GM21528 (cell line): ENCODE results near the gene RNLS.
A peak's percentile ranks its signal among the peaks of the same experiment; 100 is the strongest.

Source experiments
- ATAC-seq: cut with Tn5 transposase; IDR thresholded peaks from one replicate; pipeline ENCODE4 v1.9.1; 2021; ENCODE audit warnings: mild to moderate bottlenecking, moderate library complexity; ENCODE audit not compliant: unreplicated experiment, low FRiP score

Gene RNLS

DNA sequence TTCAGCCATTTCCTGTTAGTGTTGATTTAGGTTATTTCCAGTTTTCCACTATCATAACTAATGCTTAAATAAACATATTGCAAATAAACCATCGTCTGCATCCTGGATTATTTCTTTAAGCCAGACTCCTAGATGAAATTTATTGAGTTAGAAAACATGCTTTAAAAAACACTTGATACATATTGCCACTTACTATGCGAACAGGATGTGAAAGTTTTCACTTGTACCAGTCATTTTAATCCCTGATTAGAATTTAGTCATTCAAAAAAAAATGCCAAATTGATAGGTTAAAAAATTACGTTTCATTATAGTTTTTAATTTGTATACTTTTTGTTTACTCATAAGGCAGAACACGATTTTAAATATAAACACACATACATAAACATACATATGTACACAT is 309.6 kb downstream of the RNLS start:
- no peak for ATAC-seq

DNA sequence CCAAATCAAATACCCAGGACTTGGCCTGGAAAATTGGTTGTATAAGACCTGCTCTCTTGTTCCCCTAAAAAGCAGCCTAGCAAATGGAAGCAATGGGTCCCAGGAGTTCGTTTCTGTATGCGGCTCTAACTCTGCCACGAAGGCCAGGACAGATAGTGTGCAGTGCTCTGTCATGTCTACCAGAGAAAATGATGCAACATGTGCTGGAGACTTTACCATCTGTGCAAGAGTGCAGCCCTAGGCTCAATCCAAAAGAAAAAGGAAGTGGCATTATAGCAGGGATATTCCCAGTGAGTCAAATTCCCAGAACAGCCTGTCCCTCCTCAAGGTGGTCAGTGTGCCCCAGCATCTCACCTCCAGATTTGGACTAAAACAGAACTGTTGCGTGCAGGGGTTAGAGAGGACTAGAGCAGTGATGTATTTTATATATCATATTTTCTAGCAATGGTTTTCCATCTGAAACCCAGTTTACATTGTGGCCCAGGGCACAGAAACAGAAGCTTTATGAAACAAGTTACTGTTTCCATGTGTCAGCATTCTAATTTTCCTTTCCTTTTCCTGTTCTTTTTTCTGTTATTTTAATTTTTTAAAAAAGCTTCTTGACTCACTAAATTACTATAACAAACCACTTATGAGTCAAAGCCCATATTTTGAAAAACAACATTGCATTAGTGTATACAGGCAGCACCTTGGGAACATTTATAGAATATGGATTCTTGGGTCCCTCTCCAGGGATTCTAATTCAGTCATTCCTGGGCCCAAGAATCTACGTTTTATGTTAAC is 311.2 kb downstream of the RNLS start:
- ATAC-seq = peak; percentile 17

DNA sequence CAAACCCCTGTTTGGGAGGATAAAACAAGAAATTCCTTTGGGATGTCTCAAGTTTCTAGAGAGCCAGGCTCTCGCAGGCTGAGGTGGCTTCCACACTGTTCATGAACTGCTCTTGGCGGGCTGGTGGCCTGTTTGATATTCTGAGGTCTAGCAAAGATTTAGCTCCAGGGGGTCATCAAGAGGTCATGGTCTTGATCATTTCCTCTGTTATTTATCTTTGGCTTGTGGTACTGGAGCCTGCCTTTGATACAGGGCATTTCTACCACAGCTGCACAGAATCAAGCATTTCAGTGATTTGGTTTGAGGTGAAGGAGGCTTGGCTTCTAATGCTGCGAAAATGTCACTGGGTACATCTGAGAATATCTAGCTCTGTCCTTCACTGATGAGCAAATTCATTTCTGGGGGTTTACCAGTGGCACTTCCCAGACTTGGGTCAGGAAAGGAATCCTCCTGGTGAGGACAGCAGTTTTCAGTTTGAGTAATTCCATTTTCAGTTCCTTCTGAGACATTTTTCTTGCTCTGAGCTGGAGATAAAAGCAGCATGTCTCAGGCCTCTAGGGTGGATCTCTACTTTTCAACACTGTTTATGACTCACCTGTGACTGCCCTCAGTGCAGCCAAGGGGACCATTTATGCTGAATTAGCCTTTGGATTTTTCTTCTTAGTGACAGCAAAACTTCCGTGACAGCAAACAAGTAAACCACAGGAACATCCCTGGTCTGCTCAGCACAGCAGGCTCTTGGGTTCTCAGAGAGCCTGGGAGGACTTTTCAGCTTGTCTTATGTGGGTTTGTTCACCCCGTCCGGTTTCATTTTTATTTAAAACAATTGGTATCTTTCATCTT is 312.0 kb downstream of the RNLS start:
- ATAC-seq = peak; percentile 86

DNA sequence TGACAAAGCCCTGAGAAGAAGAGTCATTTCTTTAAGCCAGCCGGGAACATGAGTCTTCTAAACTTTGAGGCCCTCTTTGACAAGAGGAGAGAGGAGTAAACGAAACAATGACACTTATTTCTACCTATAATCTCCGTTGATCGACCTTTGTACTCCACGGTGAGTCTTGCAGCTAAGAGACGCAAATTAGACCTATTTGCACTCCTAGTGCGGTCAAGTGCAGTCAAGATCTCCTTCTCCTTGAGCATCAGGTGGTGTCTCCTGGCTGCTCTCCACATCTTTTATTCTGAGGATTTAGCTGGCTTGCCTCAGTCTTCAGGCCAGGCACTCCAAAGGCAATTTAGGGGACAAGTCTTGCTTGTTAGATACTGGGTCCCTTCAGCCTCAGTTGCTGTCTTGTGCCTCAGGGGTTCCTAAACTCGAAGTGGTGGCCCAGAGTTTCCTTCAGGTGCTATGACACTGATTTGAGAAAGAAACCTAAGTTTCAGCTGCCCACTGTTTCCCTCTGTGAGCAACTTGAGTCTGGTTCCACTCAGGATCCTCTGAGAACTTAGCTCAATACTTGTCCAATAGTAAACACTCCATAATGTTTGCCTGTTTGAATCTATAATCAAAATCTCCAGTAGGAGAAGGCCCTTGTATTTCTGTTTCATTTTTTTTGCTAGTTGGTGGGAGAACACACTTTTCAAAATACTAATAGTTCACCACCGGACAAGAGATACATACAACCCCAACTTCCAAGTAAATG is 312.9 kb downstream of the RNLS start:
- ATAC-seq = no peak

DNA sequence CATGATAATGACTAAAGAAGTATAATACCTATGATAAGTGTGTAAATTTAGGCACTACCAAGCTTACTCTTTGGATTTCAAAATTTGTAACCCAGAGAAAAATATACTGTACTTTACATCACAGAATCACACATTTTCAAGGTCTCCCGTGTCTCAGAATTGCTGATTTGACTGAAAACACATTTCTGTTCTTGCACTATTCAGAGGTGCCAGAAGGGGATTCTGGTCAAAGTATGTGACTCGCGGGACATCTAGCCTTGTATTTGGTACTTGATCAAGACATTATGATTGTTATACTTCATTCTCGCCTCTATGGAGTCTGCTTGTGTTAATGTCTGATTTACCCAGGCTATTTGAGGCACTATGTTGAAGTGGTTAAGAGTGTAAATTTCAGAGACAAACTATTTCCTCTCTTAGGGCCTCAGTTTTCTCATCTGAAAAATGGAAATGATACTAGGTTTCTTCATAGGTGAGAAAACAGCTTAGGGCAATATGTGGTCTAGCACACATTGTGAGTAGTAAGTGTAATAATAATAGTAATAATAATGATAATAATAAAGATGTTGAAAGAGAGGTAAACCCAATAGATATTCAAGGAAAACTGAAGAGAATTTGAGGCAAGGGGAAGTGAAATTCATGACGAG is 320.4 kb downstream of the RNLS start:
- ATAC-seq = no peak

DNA sequence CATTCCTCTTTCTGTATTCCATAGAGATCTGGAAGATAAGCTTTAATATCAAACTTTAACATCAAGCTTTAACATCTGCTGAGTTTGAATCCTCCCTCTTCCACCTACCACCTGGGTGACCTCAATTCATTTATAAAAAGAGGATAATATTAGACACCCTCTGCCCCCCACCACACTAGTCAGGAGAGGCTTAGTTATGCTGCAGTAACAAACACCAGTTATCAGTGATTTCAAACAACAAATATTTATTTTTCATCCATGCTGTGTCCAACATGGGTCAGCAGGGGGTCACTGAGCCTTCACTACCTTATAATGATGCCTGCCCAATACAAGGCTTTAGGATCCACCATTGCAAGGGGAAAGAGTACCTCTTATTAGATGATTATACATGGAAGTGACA is 322.0 kb downstream of the RNLS start:
- ATAC-seq = no peak

DNA sequence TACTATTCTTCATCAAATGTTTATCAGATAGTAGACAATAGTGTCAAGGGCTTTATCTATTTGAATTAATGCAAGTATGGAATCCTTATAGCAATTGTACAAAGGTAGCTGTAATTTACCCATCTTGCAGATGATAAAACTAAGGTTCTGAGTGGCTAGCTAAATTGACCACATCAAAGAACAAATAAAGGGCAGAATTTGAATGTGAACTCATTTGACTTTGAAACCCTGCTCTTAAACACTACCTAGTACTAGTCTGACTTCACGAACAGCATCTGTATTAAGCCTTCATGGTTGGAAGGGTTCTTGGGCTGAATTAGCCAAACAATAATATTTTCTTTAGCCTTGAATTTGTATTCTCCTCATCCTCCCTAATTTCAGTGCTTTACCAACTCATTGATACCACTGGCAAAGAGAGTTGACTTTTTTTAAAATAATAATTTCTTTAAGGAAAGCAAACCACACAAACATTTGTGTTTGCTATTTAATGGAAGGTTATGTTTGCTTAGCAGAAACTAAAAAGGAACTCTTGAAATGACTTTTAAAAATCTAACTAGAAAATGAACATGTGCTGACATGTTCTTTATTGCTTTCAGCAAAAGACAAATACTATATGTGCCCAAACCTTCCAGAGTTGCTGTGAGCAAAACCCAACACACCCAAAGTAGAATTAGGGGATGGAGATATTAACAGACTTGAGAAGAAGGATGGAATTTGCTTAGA is 322.6 kb downstream of the RNLS start:
- ATAC-seq = no peak

DNA sequence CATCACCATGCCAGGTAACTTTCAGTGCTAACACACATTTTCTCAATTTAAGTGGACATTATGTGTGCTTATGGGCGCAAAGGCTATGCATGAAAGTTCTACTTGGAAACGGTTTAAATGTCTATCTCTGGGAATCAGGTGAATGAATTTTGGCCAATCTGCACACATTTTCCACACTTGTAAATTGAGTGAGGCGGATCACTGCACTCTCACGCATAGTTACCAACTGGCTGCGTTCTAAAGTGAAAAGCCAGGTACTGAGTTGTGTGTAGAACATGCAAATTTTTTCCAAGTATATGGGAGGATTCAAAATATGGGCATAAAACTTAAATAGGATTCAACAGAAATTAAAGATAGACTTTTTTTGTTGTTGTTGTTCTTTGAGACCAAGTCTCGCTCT is 323.7 kb downstream of the RNLS start:
- ATAC-seq = no peak

DNA sequence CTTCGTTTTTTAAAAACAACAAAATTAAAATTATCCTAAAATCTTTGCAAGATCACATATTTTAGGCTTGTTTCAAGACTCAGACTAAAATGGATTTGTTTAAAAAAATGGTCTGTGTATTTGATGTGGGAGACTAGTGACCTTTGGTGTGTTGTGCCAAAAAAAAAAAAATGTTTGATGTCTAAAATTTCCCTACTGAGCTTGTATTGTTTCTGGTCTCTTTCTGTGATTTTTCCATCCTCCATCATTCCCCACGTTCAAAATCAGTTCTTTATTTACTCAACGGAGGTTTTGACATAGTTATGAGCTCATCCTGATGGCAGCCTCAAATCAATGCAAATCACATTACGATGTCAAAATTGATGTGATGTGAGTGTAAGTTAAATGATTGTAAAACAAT is 326.2 kb downstream of the RNLS start:
- no peak for ATAC-seq

DNA sequence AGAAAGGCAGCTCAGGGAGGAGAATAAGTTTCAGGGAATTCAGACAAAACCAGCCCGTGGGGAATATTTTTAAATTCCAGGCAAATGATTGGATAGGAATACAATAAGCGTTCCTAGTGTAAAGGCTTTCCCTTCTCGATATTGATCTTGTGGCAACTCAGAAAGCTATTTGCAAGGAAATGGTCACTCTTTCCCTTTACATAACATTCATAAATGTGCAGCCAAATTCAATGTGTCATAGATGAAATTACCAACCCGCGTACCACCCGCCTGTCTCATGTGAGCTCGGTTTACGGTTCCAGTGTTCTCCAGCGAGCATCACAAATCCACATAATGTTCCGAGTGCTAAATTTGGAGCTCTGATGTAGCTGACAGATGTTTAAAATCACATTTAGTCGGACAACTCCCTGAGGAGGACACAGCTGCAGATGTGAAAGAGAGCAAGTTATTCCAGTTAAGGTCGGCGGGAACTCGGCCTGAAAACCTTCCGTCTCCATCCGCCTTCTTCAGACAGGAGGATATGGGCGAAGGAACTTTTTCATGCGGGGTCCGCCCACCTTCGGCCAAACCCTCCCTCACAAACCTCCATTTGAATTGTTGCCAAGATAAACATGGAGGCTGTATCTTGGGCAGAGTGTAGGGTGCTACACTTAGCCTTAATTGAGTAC is 327.0 kb downstream of the RNLS start:
- ATAC-seq = no peak

DNA sequence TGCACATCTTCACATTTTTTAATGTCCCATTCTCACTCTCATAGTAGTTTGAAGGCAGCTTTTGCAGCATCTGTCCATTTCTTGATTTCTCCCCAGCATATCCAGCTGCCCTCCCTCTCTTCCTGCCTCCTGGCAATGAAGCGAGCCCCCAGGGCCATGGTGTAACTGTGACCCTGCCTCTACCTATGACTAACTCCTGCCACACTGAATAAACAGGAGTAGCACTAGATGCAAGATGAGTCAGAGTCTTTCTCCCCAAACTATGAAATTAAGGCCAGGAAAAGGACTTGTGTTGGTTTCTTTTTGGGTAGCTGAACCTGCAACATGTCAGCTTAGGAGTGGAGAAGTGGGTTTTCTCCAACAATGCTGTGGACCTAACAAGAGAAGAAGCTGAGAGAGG is 329.0 kb downstream of the RNLS start:
- ATAC-seq = no peak

DNA sequence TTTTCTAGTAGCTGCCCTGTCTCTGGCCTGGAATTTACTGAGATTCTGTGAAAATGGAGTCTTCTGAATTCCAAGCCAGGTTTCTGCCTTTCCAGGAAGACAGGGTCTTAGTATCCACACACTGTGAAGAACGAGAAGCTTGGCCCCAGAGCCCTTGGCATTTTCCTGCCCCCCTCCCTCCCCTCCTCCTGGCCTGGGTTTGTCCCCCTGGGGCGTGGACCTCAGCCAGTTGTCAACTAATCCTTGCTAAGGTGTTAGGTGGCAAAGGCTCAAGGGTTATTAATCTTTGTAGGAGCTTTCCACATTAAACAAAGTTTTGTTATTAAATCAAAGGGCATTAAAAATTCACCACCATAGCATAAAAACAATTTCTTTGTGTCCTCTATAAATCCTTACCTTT is 329.5 kb downstream of the RNLS start:
- ATAC-seq = no peak

DNA sequence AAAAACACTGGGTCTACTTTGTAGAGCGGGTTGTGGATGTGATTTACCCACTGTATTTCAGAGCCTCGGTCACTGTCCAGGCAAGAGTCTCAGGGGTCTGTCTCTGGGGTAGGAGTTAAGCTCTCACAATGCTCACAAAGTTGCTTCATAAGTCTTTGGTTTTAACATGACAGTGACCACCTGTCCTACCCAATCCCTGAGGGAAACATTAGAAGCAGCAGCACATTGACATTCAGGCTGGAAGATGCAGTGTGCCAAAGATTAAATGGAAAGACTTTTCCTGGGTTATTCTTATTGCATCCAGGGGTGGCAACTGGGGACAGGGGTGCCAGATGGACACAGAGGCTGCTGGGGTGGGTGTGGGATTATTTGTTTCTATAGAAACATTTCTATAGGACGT is 330.0 kb downstream of the RNLS start:
- no peak for ATAC-seq

DNA sequence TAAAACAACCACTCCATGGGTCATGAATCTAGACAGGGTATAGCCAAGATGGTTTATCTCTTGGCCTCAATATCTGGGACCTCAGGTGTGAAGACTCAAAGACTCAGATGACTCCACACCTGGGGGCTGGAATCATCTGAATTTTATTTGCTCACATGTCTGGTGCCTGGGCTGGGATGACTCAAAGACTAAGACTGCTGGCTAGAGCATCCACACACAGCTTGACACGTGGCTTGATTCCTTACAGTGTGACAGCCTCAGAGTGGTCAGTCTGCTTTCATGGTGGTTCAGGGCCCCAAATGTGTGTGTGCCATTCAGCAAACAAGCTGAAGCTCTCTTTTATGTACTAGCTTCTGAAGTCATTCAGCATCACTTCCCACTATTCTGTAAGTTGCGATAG is 333.7 kb downstream of the RNLS start:
- ATAC-seq = no peak

DNA sequence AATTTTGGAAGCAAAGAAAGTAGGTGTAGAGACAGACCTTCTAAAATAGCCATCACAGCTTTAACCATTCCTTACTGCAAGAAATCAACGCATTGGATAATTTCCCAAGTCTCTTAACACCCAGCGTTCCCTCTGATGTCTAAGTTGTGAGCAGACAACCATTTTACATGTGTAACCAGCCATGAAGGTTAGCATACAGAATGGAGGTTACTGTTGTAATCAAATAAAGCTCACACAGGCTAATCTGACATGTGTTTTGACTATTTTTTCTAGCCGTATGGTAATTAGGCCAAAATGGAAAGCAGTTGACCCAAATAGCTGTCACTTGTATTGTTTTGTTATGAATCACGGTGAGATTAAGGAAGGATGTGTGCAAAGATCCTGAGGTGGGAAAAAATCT is 336.4 kb downstream of the RNLS start:
- no peak for ATAC-seq

DNA sequence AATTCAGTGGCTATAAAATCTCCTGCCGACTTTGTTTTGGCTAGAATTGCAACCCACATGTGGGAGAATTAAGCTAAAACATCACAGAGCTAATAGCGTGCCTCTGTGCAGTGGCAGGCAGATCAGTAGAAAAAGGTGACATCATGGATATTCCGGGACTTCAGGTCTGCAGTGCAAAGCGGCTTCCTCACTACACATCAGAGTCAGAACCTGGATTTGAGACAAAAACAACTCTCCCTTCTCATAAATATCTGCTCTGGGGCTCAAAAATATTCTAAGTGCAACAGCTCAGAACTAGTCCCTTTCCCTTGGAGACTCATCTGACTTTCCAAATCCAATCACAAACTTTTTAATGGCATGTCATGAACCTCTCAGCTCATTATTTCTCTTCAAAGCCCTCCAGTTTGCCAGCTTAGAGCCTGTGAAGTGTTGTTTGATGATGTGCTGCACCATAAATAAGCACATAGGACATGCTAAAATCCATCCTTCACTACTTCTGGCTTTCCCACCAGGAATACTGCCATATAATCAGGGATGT is 337.1 kb downstream of the RNLS start:
- ATAC-seq = no peak

DNA sequence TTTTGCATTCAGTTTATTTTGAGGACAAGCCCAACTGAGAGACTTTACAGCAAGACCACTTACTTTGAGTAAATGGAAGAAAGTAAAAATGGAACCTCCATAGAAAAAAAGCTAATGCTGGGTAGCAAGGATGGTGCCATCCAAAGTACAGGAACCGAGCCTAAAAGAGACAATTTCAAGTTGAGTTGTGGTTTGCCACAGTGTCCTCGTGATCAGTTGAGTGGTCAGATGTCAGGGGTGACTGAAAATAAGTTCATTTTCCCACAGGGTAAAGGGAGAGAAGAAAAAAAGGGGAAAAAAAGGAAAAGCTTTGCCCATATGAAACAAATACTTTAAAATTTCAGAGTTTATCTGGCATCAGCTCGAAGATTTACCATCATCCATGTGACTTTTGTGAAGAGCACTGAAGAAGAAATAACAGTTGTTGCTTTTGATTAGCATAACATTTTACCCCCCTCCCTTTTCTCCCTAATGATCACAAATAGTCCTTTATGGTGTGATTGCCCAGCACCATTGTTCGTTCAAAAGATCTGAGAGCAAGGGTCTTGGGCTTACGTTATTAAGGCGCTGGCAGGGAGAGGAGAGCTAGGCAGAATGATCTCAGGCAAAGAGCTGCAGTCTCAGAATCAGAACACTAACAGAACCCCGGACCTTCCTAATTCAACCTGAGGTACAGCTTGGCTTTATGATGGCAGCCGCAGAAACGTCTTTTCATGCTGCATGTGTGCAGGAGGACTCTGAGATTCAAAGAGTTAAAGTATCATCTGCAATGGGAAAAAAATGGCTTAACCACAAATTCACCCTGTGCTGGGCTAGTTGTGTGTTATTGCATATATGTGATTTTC is 338.1 kb downstream of the RNLS start:
- no peak for ATAC-seq
